ENCODE results near the gene PSMC3IP.

DNA sequence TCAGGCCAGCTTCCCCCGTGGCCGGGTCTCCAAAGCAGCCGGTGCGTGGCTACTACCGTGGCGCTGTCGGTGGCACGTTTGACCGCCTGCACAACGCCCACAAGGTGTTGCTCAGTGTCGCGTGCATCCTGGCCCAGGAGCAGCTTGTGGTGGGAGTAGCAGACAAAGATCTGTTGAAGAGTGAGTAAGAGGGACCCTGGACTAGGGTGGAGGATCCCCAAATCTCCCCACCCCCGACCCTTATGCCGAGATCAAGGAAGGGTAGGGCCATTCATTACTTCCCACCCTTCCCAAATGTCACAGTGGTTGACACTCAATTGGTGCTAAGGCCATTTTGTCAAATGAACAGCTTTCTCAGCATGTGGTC, 14.4 kb downstream of the PSMC3IP start:
- TF ChIP-seq EP300 (IDR thresholded peaks at IDR 0.05; ENCODE audit: borderline replicate concordance) (no peak), TAF1 (IDR thresholded peaks at IDR 0.05; ENCODE audit: low read depth) (no peak), EGR1 (IDR thresholded peaks at IDR 0.05) (no peak), FOXM1 (IDR thresholded peaks at IDR 0.05; ENCODE audit: borderline replicate concordance, low read depth) (no peak), CEBPB (IDR thresholded peaks at IDR 0.05) (no peak), NFIC (IDR thresholded peaks at IDR 0.05) (no peak), ZBTB7A (IDR thresholded peaks at IDR 0.05; ENCODE audit: low read depth) (no peak), YY1 (IDR thresholded peaks at IDR 0.05; ENCODE audit: low read depth) (no peak), TEAD4 (IDR thresholded peaks at IDR 0.05) (no peak), RAD21 (IDR thresholded peaks at IDR 0.05; ENCODE audit: low read depth) (no peak)
- TF ChIP-seq, protein P1, sequence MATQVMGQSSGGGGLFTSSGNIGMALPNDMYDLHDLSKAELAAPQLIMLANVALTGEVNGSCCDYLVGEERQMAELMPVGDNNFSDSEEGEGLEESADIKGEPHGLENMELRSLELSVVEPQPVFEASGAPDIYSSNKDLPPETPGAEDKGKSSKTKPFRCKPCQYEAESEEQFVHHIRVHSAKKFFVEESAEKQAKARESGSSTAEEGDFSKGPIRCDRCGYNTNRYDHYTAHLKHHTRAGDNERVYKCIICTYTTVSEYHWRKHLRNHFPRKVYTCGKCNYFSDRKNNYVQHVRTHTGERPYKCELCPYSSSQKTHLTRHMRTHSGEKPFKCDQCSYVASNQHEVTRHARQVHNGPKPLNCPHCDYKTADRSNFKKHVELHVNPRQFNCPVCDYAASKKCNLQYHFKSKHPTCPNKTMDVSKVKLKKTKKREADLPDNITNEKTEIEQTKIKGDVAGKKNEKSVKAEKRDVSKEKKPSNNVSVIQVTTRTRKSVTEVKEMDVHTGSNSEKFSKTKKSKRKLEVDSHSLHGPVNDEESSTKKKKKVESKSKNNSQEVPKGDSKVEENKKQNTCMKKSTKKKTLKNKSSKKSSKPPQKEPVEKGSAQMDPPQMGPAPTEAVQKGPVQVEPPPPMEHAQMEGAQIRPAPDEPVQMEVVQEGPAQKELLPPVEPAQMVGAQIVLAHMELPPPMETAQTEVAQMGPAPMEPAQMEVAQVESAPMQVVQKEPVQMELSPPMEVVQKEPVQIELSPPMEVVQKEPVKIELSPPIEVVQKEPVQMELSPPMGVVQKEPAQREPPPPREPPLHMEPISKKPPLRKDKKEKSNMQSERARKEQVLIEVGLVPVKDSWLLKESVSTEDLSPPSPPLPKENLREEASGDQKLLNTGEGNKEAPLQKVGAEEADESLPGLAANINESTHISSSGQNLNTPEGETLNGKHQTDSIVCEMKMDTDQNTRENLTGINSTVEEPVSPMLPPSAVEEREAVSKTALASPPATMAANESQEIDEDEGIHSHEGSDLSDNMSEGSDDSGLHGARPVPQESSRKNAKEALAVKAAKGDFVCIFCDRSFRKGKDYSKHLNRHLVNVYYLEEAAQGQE (IDR thresholded peaks at IDR 0.05; ENCODE audit: low read depth), result no peak
- TF ChIP-seq, protein P2, sequence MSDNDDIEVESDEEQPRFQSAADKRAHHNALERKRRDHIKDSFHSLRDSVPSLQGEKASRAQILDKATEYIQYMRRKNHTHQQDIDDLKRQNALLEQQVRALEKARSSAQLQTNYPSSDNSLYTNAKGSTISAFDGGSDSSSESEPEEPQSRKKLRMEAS (IDR thresholded peaks at IDR 0.05), result no peak; the same call in 1 of the 2 replicates

Data from Ishikawa (cell line).